ENCODE results near the gene HS3ST3A1. TPM values are rescaled to one million over a fixed set of nuclear protein-coding genes. Genes with fewer than 3 reads are reported as not detected.

Gene HS3ST3A1
- total and polyA plus RNA-seq, 7 donors, result 1.5 to 3.7 (median 2.5) TPM; not detected in 2

GRCh38 chr17:13521784-13522183 lies 79.9 kb downstream of the HS3ST3A1 start:
- Histone ChIP-seq H3K4me1 (no peaks in the 10 kb centered on the region), H3K36me3 (no peaks in the 10 kb centered on the region), H3K27ac (no peak overlapping the region), H3K27me3 (no peaks in the 10 kb centered on the region), H3K4me3 (no peak overlapping the region), H3K9me3 (no peaks in the 10 kb centered on the region)
- no peak for DNase-seq
- intact Hi-C loops (cut with DNase I), result no loop called here
- WGBS, 2 donors, result 61 to 78% methylated on average over 4 of the region's 4 CpGs
- no peak for TF ChIP-seq POLR2AphosphoS5 (IDR thresholded peaks at IDR 0.05)
- TF ChIP-seq EP300 (IDR thresholded peaks at IDR 0.05), result no peak

GRCh38 chr17:13520899-13521572 lies 80.7 kb downstream of the HS3ST3A1 start:
- DNase-seq, result no peak
- Histone ChIP-seq H3K4me1 (no peaks in the 10 kb centered on the region), H3K27me3 (no peaks in the 10 kb centered on the region), H3K36me3 (no peaks in the 10 kb centered on the region), H3K4me3 (no peak overlapping the region), H3K9me3 (no peaks in the 10 kb centered on the region), H3K27ac (peak overlapping the region in 1 of 4 donors; percentile 2)
- 80 to 85% methylated on average over 6 of the region's 6 CpGs for WGBS, 2 donors
- intact Hi-C loops (cut with DNase I), result no loop called here
- TF ChIP-seq CTCF (IDR thresholded peaks at IDR 0.05) (no peak), EP300 (IDR thresholded peaks at IDR 0.05) (no peak), POLR2AphosphoS5 (IDR thresholded peaks at IDR 0.05) (no peak), POLR2A (IDR thresholded peaks at IDR 0.05) (no peak)

GRCh38 chr17:13518261-13519000 lies 83.3 kb downstream of the HS3ST3A1 start:
- WGBS, 2 donors, result 21 to 74% methylated on average over 2 of the region's 2 CpGs
- H3K36me3 ChIP-seq, result no peaks in the 10 kb centered on the region
- TF ChIP-seq POLR2AphosphoS5 (IDR thresholded peaks at IDR 0.05), result no peak
- TF ChIP-seq POLR2A (IDR thresholded peaks at IDR 0.05), result no peak
- TF ChIP-seq CTCF (IDR thresholded peaks at IDR 0.05), result no peak
- TF ChIP-seq EP300 (IDR thresholded peaks at IDR 0.05), result no peak
- no peaks in the 10 kb centered on the region for H3K27me3 ChIP-seq
- H3K27ac ChIP-seq, result no peak overlapping the region
- no peak overlapping the region for H3K4me3 ChIP-seq
- no peaks in the 10 kb centered on the region for H3K9me3 ChIP-seq
- DNase-seq, result peak; percentile 78
- intact Hi-C loops (cut with DNase I), result no loop called here
- H3K4me1 ChIP-seq, result no peaks in the 10 kb centered on the region

GRCh38 chr17:13513039-13513405 lies 88.7 kb downstream of the HS3ST3A1 start:
- Histone ChIP-seq H3K9me3 (no peaks in the 10 kb centered on the region), H3K4me1 (no peaks in the 10 kb centered on the region), H3K36me3 (no peaks in the 10 kb centered on the region), H3K27me3 (no peaks in the 10 kb centered on the region), H3K4me3 (no peak overlapping the region), H3K27ac (peak overlapping the region in 1 of 4 donors; percentile 14)
- 71 to 76% methylated on average over 8 of the region's 8 CpGs for WGBS, 2 donors
- intact Hi-C loops (cut with DNase I), result no loop called here
- TF ChIP-seq POLR2AphosphoS5 (IDR thresholded peaks at IDR 0.05), result peak in 1 of 4 donors; percentile 6
- no peak for TF ChIP-seq POLR2A (IDR thresholded peaks at IDR 0.05)
- no peak for TF ChIP-seq CTCF (IDR thresholded peaks at IDR 0.05)
- no peak for TF ChIP-seq EP300 (IDR thresholded peaks at IDR 0.05)
- DNase-seq, result peak; percentile 70

- Histone ChIP-seq H3K27ac (peak overlapping the region in 2 of 4 donors; percentile 18 to 34), H3K9me3 (no peaks in the 10 kb centered on the region), H3K4me3 (no peak overlapping the region), H3K36me3 (no peaks in the 10 kb centered on the region), H3K27me3 (no peaks in the 10 kb centered on the region), H3K4me1 (no peaks in the 10 kb centered on the region)
- no peak for TF ChIP-seq EP300 (IDR thresholded peaks at IDR 0.05)
- TF ChIP-seq CTCF (IDR thresholded peaks at IDR 0.05), result no peak
- no peak for TF ChIP-seq POLR2AphosphoS5 (IDR thresholded peaks at IDR 0.05)
- TF ChIP-seq POLR2A (IDR thresholded peaks at IDR 0.05), result no peak
- no peak for DNase-seq
- intact Hi-C loops (cut with DNase I), result no loop called here
- WGBS, 2 donors, result 31 to 46% methylated on average over 6 of the region's 6 CpGs
Observed at GRCh38 chr17:13510062-13510461, 91.7 kb downstream of the HS3ST3A1 start.

Data from sigmoid colon (tissue), 7 donors.